ENCODE data around the gene CD81.

Gene CD81

DNA sequence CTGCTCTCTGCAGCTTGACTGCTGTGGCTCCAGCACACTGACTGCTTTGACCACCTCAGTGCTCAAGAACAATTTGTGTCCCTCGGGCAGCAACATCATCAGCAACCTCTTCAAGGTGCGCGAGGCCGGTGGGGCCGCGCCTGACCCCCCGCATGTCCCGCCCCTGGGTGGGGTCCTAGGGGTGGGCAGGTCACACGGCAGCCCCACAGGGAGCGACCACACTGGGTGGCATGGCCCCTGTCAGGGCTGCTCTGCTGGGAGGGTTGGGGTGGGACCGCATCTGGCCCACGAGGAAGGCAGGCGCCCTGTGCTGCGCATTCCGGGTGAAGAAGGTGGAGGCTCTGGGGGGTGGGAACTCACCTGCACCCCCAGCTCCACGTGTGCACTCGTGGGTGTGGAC lies 18.7 kb downstream of the CD81 start:
- Histone ChIP-seq H4K20me1 (ENCODE audit: low read depth, low read length) (no peaks in the 10 kb centered on the region), H3K27ac (ENCODE audit: low read depth, low read length) (no peak overlapping the region), H3K4me2 (ENCODE audit: low read depth, low read length, poor library complexity, severe bottlenecking) (no peak overlapping the region), H3K36me3 (ENCODE audit: low read length) (no peaks in the 10 kb centered on the region), H3K9me3 (ENCODE audit: insufficient read depth, low read length) (no peaks in the 10 kb centered on the region), H3K9me2 (replicated peaks; ENCODE audit: insufficient read depth, low read length) (no peaks in the 10 kb centered on the region), H3K27me3 (ENCODE audit: low read length) (no peaks in the 10 kb centered on the region), H3K4me3 (ENCODE audit: insufficient read depth, low read length, poor library complexity, severe bottlenecking) (no peak overlapping the region), H2AFZ (ENCODE audit: low read depth, low read length, severe bottlenecking) (no peak overlapping the region), H3F3A (ENCODE audit: insufficient read depth) (peaks cover 26% of the 10 kb centered on the region), H3K79me2 (ENCODE audit: insufficient read depth, low read length) (peaks cover 25% of the 10 kb centered on the region), H3K9ac (ENCODE audit: low read length) (no peak overlapping the region)
- TF ChIP-seq CTCF (IDR thresholded peaks at IDR 0.05; ENCODE audit: insufficient read depth, low read length, poor library complexity, severe bottlenecking) (no peak), EZH2phosphoT487 (conservative IDR thresholded peaks at IDR 0.05; ENCODE audit: low read length) (no peak)

DNA sequence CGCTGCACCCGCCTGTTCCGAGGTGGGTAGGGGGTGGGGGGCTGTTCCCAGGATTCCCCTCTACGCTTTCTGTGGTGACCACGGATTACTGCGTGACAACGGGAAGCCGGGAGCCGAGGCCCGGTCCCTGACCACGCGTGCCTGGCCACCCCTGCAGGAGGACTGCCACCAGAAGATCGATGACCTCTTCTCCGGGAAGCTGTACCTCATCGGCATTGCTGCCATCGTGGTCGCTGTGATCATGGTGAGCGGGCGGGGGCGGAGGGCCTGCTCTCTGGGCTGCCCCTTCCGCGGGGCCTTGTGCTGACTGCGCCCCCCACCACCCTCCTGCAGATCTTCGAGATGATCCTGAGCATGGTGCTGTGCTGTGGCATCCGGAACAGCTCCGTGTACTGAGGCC lies 19.4 kb downstream of the CD81 start:
- Histone ChIP-seq H3K27ac (ENCODE audit: low read depth, low read length) (no peak overlapping the region), H3K9me2 (replicated peaks; ENCODE audit: insufficient read depth, low read length) (no peaks in the 10 kb centered on the region)

DNA sequence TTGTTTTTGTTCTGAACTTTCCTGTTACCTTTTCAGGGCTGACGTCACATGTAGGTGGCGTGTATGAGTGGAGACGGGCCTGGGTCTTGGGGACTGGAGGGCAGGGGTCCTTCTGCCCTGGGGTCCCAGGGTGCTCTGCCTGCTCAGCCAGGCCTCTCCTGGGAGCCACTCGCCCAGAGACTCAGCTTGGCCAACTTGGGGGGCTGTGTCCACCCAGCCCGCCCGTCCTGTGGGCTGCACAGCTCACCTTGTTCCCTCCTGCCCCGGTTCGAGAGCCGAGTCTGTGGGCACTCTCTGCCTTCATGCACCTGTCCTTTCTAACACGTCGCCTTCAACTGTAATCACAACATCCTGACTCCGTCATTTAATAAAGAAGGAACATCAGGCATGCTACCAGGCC lies 19.9 kb downstream of the CD81 start:
- Histone ChIP-seq H3K4me2 (ENCODE audit: low read depth, low read length, poor library complexity, severe bottlenecking) (no peak overlapping the region), H3K4me3 (ENCODE audit: insufficient read depth, low read length, poor library complexity, severe bottlenecking) (no peak overlapping the region), H3F3A (ENCODE audit: insufficient read depth) (peaks cover 26% of the 10 kb centered on the region), H4K20me1 (ENCODE audit: low read depth, low read length) (no peaks in the 10 kb centered on the region), H3K9me2 (replicated peaks; ENCODE audit: insufficient read depth, low read length) (no peaks in the 10 kb centered on the region), H3K9me3 (ENCODE audit: insufficient read depth, low read length) (no peaks in the 10 kb centered on the region), H2AFZ (ENCODE audit: low read depth, low read length, severe bottlenecking) (no peak overlapping the region), H3K36me3 (ENCODE audit: low read length) (no peaks in the 10 kb centered on the region), H3K27ac (ENCODE audit: low read depth, low read length) (no peak overlapping the region), H3K79me2 (ENCODE audit: insufficient read depth, low read length) (peaks cover 24% of the 10 kb centered on the region), H3K27me3 (ENCODE audit: low read length) (no peaks in the 10 kb centered on the region), H3K9ac (ENCODE audit: low read length) (no peak overlapping the region)
- no peak for TF ChIP-seq CTCF (IDR thresholded peaks at IDR 0.05; ENCODE audit: insufficient read depth, low read length, poor library complexity, severe bottlenecking)
- TF ChIP-seq EZH2phosphoT487 (conservative IDR thresholded peaks at IDR 0.05; ENCODE audit: low read length) = no peak

More for the DNA sequence above, 19.4 kb downstream of the CD81 start:
- no peaks in the 10 kb centered on the region for H3K27me3 ChIP-seq (ENCODE audit: low read length)
- TF ChIP-seq EZH2phosphoT487 (conservative IDR thresholded peaks at IDR 0.05; ENCODE audit: low read length) = no peak
- TF ChIP-seq CTCF (IDR thresholded peaks at IDR 0.05; ENCODE audit: insufficient read depth, low read length, poor library complexity, severe bottlenecking) = no peak
- H3K4me3 ChIP-seq (ENCODE audit: insufficient read depth, low read length, poor library complexity, severe bottlenecking) = no peak overlapping the region
- H3K9me3 ChIP-seq (ENCODE audit: insufficient read depth, low read length) = no peaks in the 10 kb centered on the region
- H3K4me2 ChIP-seq (ENCODE audit: low read depth, low read length, poor library complexity, severe bottlenecking) = no peak overlapping the region
- H4K20me1 ChIP-seq (ENCODE audit: low read depth, low read length) = no peaks in the 10 kb centered on the region
- no peak overlapping the region for H3K9ac ChIP-seq (ENCODE audit: low read length)
- no peak overlapping the region for H2AFZ ChIP-seq (ENCODE audit: low read depth, low read length, severe bottlenecking)
- peaks cover 26% of the 10 kb centered on the region for H3F3A ChIP-seq (ENCODE audit: insufficient read depth)
- H3K79me2 ChIP-seq (ENCODE audit: insufficient read depth, low read length) = peaks cover 25% of the 10 kb centered on the region
- H3K36me3 ChIP-seq (ENCODE audit: low read length) = no peaks in the 10 kb centered on the region

Measured in SU-DHL-6 (cell line).